T-helper 2 cell (primary cell): Measurements from ENCODE around the gene PI4KA.

ENCODE experiments used
- DNase-seq, 5 experiments: peaks; one replicate each; pipeline versions ENCODE4 v3.0.0 to v3.0.0-alpha.2; 2012 to 2022

Gene PI4KA

GRCh38 chr22:20792966-20793728 lies 65.5 kb downstream of the PI4KA start:
- no peak for DNase-seq

GRCh38 chr22:20792221-20792965 lies 66.2 kb downstream of the PI4KA start:
- no peak for DNase-seq

- no peak for DNase-seq
Measured at GRCh38 chr22:20788627-20789344, 69.8 kb downstream of the PI4KA start.

- DNase-seq: no peak
Measured at GRCh38 chr22:20787746-20788626, 70.6 kb downstream of the PI4KA start.

- DNase-seq: no peak
Measured at GRCh38 chr22:20787223-20787622, 71.4 kb downstream of the PI4KA start.

- no peak for DNase-seq
Measured at GRCh38 chr22:20786536-20786979, 72.1 kb downstream of the PI4KA start.

GRCh38 chr22:20786048-20786447 lies 72.6 kb downstream of the PI4KA start:
- no peak for DNase-seq

- no peak for DNase-seq
Measured at GRCh38 chr22:20785415-20785814, 73.2 kb downstream of the PI4KA start.

GRCh38 chr22:20783844-20784723 lies 74.5 kb downstream of the PI4KA start:
- DNase-seq: peak in 3 of 5 experiments; percentile 13 to 66 (median 14)

- no peak for DNase-seq
Measured at GRCh38 chr22:20783300-20783673, 75.3 kb downstream of the PI4KA start.

- no peak for DNase-seq
Measured at GRCh38 chr22:20782596-20783299, 75.9 kb downstream of the PI4KA start.

GRCh38 chr22:20782083-20782482 lies 76.5 kb downstream of the PI4KA start:
- DNase-seq: no peak

- DNase-seq: peak in 2 of 5 experiments; percentile 33 to 71
Measured at GRCh38 chr22:20781272-20781990, 77.2 kb downstream of the PI4KA start.

- DNase-seq: no peak
Measured at GRCh38 chr22:20779818-20780158, 78.8 kb downstream of the PI4KA start.

- DNase-seq: no peak
Measured at GRCh38 chr22:20779014-20779817, 79.4 kb downstream of the PI4KA start.

GRCh38 chr22:20777420-20778177 lies 81.0 kb downstream of the PI4KA start:
- DNase-seq: peak in 1 of 5 experiments; percentile 36

GRCh38 chr22:20776624-20777405 lies 81.8 kb downstream of the PI4KA start:
- DNase-seq: no peak
